GM18517 (cell line): ENCODE measurements around the gene TMEM18.

ENCODE experiments used
- ATAC-seq: cut with Tn5 transposase; IDR thresholded peaks from one replicate; pipeline ENCODE4 v1.9.1; 2021; ENCODE audit warnings: mild to moderate bottlenecking, moderate library complexity; ENCODE audit not compliant: unreplicated experiment

TMEM18 gene

GRCh38 chr2:653645-654425 is 23.4 kb downstream of the TMEM18 start:
- no peak for ATAC-seq

GRCh38 chr2:652881-653480 is 24.2 kb downstream of the TMEM18 start:
- ATAC-seq: no peak

GRCh38 chr2:651951-652373 is 25.2 kb downstream of the TMEM18 start:
- ATAC-seq: no peak

- ATAC-seq: no peak
Observed at GRCh38 chr2:650343-651310, 26.6 kb downstream of the TMEM18 start.

- ATAC-seq: no peak
Observed at GRCh38 chr2:649426-650342, 27.5 kb downstream of the TMEM18 start.

GRCh38 chr2:648476-649424 is 28.5 kb downstream of the TMEM18 start:
- ATAC-seq: no peak

- no peak for ATAC-seq
Observed at GRCh38 chr2:647691-648231, 29.4 kb downstream of the TMEM18 start.

GRCh38 chr2:647003-647560 is 30.1 kb downstream of the TMEM18 start:
- ATAC-seq: no peak

GRCh38 chr2:644871-645270 is 32.3 kb downstream of the TMEM18 start:
- no peak for ATAC-seq

- ATAC-seq: no peak
Observed at GRCh38 chr2:643761-644160, 33.4 kb downstream of the TMEM18 start.

GRCh38 chr2:643334-643733 is 33.9 kb downstream of the TMEM18 start:
- no peak for ATAC-seq

- ATAC-seq: no peak
Observed at GRCh38 chr2:641872-642815, 35.1 kb downstream of the TMEM18 start.

- ATAC-seq: no peak
Observed at GRCh38 chr2:641164-641871, 35.9 kb downstream of the TMEM18 start.

GRCh38 chr2:639703-640102 is 37.5 kb downstream of the TMEM18 start:
- ATAC-seq: no peak

GRCh38 chr2:637804-638203 is 39.4 kb downstream of the TMEM18 start:
- no peak for ATAC-seq

- ATAC-seq: no peak
Observed at GRCh38 chr2:637406-637776, 39.8 kb downstream of the TMEM18 start.
